GM18858 (cell line): ENCODE results near the gene SLC25A14.
A peak's percentile ranks its signal among the peaks of the same experiment; 100 is the strongest.
"Not testable (repeated sequence)": the region's sequence is repeated elsewhere in the genome, so short reads cannot be mapped to it uniquely, and the experiment has no call there.

Experiments
- ATAC-seq: cut with Tn5 transposase; IDR thresholded peaks from one replicate; pipeline ENCODE4 v1.9.1; 2021; ENCODE audit not compliant: unreplicated experiment

SLC25A14 gene, protein sequence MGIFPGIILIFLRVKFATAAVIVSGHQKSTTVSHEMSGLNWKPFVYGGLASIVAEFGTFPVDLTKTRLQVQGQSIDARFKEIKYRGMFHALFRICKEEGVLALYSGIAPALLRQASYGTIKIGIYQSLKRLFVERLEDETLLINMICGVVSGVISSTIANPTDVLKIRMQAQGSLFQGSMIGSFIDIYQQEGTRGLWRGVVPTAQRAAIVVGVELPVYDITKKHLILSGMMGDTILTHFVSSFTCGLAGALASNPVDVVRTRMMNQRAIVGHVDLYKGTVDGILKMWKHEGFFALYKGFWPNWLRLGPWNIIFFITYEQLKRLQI

DNA sequence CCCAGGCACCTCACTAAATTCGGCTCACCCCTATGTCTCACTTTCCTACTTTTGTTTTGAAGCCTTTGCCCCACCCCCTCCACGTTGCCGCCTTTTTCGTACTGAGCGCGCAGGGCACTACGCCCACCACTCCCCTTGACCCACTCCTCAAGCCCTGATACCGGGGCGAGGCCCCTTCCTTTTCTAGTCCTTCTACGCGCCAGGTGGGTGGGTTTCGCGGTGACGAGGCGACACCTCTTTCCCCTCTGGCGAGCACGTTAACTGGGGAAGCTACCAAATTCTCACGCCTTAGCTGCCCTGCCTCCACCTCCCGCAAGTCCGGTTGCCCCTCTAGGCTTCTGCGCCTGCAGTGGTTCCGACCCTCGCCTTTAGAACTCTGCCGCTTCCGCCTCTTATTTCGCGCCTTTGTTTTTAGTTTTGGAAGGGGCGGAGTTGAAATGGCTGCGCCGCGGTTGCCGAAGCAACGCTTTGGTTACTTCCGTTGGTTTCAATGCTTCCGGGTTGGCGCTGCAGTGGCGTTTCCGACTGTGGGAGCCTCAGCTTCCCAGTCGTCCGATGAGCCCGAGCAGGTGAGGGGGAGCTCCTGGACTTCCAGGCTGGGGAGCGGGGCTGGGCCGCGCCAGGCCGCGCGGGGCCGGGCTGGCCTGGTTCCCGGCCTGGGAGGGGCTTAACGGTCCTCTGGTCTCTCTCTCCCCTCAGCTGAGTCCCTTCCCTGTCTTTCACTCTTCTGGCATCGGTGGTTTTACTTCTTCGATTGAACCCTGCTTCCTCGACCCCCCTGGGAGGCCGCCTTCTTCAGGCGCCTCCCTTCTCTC, at the start of gene SLC25A14:
Gene SLC25A14, plus strand, starts transcription at position 512 of the 815 bp plus-strand sequence. CDS start 360 bp downstream, outside the sequence.
- peak; percentile 99 for ATAC-seq

DNA sequence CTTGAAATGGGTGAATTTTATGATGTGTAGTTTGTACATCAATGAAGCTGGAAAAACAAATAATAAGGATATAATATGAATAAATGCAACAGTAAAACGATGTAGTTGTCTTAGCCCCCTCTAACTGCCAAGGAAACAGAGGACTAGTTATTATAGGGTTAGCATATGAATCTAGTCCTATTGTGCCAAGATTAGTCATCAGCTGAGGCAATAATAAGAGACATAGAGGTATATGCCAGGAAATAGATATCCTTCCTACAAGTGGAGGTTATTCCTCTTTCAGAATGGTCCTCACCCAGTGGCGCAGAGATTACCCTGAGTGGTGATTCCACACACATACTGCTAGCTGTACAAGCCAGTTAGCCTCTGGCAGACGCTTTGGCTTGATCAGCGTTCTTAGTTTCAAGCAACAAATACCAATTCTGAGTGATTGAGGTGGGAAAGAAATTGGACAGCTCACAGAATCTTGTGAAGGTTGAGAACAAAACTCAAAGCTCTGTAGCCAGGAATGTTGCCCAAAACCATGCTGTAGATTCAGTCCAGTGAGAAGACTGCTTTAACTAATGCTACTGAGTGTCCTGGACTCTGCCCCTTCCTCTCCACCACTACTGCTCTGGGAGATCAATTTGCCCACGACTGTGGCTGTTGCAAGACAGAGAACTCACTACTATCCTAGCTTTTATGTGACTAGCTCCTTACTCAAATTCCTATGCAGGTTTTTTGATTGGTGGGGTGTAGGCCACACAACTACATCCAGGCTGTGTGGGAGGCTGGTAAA, 44.0 kb upstream of the SLC25A14 start:
- no peak for ATAC-seq

DNA sequence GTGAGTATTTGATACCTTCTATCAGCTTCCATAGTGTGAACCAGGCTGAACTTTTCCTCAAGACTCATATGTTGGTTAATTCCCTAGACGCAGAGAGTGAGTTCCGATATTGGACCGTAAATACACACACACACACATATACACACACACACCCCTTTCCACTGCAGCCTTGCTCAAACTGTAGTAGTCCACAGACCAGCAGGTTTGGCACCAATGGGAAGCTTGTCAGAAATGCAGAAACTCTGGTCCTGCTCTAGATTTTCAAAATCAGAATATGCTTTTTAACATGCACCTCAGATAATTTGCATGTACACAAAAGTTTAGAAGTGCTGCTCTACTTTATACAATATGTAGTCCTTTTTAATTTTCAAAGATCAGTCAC, 43.4 kb upstream of the SLC25A14 start:
- ATAC-seq = no peak

DNA sequence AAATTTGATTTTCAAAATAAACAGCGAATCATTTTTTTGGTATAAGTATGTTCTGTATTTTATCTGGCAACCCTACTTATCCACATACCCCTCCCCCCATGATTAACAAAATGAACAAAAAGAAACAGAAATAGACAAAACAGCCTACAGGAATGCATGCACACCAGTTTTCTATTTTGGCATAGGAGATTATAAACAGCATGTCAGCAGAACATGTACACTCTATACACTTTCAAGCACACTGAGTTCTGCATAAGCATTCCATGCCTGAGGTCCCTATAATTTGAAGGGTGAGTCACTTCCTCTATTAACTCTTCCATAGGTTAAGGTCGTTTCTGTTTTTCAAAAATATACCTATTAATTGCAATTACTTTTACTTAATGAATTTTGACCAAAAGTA, 43.0 kb upstream of the SLC25A14 start:
- ATAC-seq = no peak

DNA sequence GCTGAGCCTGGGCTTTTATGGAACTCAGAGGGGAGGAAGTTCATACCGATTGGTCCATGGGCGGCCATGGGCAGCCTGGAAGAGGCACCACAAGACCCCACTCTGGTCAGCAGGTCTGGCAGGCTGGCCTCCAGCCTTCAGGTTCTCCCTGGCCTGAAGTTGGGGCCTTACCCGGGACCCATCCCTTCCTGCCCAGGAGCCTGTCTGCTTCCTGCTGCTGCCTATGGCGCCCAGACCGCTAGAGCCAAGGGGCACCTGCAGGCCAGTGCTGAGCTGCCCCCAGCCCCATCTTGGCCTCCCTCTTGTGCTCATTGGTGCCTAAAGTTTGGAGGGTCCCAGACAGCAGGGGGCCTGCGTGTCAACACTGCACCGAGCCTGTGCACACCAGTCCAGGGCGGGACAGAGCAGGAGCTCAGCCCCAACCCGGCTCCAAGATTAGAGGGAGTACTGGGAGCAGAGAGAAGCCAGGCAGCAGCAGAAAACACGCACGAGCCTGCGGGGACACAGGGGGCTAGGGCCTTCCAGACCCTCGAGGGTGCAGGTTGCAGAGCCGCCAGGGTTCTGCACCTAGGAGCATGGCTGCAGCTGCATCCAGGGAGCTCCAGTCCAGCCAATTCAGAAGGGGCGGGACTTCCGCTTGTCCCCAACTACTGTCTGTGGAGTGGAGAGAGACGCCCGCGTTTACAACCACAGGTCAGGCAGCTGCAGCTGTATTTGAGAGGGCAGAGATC, 40.3 kb upstream of the SLC25A14 start:
- ATAC-seq = no peak

DNA sequence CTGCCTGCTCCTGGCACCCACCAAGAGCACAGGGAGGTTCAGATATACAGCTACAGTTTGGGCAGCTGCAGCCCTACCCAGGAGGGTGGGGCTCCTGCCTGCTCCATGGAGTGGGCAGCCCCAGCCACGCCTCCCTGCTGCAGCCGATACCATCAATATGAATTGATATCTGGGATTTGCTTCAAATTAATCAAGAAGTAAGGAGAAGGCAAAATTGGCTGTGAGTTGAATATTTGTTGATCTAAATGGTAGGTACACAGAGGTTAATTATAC, 39.8 kb upstream of the SLC25A14 start:
- ATAC-seq = no peak

DNA sequence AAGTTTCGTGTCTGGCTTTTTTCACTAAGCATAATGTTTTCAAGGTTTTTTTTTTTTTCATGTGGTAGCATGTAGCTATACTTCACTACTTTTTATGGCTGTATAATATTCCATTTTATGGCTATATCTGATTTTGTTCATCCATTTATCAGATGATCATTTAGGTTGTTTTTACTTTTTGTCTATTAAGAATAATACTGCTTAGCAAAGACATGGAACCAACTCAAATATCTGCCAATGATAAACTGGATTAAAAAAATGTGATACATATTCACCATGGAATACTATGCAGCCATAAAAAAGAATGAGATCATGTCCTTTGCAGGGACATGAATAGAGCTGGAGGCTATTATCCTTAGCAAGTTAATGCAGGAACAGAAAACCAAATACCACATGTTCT, 38.3 kb upstream of the SLC25A14 start:
- ATAC-seq = no peak

DNA sequence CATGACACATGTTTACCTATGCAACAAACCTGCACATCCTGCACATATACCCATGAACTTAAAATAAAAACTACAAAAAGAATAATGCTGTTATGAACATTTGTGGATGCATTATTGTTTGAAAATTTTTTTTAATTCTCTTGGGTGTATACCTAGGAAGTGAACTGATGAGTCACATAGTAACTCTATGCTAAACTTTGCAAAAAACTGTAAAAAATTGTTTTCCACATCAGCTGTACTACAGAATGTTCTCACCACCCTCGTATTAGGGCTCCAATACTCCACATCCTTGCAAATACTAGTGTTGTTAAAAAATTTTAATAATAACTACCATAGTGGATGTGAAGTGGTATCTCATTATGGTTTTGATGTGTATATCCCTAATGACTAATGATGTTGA, 37.7 kb upstream of the SLC25A14 start:
- ATAC-seq = no peak

DNA sequence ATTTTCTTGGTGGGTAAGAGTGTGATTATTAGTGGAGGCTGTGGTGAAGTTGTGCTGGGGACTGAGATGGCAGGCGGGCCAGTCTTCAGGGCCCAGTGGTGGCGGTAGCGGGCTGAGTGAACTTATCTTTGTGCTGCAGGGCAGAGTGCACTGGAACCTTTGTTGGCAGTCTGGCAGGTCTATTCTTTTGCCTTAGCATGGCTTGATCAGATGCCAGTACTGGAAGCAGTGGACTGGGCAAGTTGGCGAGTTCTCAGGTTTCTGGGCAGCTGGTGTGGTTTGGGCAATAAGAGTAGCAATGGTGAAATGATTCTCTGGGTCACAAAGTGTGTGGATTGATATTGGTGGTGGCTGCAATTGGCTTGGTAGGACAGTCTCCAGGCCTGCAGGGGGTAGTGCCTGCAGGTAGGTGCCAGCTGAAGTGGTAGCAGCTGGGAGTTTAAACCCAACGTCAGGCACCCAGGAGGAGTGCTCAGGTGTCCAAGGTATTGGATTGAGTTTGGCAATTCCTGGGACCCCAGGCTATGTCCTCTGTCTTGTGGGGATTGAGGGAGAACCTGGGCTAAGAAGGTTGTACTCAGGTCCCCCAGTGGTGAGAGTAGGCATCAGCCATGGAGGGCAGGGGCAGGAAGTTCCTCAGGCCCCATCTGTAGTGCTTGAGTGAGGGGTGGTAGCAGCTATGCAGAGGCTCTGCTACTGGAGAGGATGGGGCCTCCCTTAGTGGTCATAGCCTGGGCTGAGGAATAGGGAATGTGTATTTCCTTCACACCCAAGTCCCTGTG, 34.9 kb upstream of the SLC25A14 start:
- ATAC-seq = no peak

DNA sequence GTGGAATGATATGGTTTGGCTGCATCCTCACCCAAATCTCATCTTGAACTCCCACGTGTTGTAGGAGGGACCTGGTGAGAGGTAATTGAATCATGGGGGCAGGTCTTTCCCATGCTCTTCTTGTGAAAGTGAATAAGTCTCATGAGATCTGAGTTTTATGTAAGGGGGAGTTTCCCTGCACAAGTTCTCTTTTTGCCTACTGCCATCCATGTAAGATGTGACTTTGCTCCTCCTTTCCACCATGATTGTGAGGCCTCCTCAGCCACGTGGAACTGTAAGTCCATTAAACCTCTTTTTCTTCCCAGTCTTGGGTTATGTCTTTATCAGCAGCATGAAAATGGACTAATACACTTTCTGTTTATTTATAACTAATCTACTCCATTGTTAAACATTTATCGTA, 19.8 kb upstream of the SLC25A14 start:
- not testable (repeated sequence) for ATAC-seq

DNA sequence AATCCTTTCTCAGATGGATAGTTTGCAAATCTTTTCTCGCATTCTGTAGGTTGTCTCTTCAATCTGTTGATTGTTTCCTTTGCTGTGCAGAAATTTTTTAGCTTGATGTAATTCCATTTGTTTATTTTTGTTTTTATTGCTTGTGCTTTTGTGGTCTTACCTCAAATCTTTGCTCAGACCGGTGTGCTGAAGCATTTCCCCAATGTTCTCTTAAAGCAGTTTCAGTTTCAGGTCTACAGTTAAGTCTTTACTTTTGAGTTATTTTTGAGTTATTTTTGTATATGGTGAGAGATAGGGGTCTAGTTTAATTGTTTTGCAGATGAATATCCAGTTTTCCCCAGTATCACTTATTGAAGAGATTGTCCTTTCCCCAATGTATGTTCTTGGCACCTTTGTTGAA, 18.2 kb upstream of the SLC25A14 start:
- ATAC-seq = peak; percentile 68

DNA sequence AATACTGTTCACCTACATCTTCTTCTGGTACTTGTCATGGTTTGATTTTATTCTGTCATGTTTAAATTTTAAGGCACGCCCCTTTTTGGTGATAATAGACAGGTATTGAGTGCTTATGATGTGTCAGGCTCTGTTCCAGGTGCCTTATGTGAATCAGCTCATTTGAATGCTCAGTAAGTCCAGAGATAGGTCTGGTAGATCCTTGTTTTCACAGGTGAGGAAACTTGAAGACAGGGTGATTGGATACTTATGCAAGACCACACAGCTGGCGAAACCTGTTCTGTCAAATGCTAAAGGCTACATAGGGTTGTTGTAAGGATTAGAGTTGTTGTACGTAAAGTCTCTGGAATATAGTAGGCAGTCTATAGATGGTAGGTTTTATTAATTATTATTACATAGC, 9.6 kb upstream of the SLC25A14 start:
- no peak for ATAC-seq

DNA sequence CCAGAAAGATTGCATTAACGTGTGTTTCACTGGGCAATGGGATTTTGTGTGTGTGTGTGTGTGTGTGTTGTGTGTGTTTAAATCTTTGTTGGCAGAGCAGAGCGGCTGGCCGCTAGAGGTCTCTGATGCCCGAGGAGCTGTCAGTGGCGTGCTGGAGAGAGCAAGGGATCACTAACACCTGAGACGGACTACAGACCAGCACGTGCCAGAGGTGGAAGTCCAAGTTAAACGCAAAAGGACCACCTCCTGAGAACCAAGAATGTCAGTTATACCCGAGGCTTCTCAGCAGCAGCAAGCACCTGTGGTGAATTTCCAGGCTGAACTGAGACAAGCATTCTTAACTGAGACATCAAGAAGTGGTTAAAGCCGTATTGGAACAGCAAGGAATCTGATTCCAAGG, 9.0 kb upstream of the SLC25A14 start:
- no peak for ATAC-seq

DNA sequence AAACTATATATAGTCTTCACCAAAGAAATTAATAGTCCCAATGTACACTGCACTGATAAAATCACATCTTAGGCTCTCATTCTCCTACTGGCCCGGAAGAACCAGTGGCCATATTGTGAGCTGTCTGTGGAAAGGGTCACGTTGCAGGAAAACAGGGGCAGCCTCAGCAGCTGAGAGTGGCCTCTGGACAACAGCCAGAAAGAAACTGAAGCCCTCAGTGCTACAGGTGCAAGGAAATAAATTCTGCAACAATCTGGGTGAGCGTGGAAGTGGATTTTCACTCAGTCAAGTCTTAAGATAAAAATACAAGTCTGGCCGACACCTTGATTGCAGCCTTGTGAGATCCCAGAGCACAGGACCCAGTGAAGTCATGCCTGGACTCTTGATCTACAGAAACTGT, 3.2 kb upstream of the SLC25A14 start:
- ATAC-seq = no peak

DNA sequence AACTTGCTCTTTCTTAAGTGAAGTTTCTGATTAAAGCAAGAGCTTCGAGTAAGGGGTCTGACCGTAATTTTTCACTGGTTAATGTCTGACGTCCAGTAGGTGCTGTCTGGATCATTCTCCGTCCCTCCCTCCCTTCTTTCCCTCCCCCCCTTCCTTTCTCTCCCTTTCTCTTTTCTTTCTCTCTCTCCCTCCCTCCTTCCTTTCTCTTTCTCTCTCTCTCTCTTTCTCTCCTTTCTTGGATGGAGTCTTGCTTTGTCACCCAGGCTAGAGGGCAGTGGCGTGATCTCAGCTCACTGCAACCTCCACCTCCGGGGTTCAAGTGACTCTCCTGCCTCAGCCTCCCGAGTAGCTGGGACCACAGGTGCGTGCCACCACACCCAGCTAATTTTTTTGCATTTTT, 850 bp upstream of the SLC25A14 start:
- not testable (repeated sequence) for ATAC-seq

DNA sequence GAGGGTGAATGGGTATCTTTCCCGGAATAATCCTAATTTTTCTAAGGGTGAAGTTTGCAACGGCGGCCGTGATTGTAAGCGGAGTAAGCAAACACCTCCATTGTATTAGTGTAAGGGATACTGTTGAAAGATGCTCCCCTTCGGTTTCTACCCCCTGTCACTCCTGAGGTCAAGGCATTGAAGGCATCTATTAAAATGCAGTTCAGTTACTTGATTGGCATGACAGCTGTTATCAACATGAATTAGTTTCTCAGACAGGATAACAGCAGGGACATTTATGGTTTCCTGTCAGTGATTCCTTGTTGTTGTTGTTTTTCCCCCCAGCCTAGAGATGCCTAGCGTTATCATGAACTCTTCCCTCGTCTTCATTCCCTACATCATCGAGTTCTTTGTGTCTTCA, 552 bp downstream of the SLC25A14 start:
- ATAC-seq = no peak

DNA sequence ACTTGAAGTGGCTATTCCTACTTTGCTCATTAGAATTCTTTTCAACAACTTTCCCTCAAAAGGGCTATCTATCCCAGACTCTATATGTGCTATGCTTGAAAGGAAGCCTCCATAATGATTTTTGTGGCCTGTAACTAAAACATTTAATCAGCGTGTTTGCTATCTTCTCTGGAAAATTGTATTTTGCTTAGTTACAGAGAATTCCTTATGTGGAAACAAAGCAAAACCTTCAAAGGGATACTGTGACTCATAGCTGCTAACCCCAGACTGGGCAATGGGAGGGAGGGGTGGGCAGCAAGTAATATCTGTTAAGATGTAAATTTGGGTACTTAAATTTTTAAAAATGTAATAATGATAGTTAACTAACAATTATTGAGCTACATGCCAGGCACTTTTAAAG, 3.7 kb downstream of the SLC25A14 start:
- ATAC-seq = no peak

DNA sequence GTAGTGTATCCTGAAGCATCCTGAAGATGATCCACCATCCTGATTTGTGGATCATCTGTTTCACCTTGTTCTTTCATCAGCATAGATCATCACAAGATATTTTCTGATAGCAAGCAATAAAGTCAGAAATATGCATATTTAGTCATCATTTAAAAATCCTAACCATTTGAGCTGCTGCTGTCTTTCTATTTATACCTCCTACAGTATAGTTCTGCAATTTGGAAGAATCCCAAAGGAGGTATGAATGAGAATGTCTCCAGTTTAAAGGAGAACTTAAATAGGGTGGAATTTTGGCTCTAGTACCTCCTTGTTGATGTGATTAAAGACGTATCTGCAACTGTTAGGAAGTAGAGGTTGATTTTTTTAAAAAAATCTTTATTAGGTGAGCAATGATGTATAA, 7.6 kb downstream of the SLC25A14 start:
- no peak for ATAC-seq

DNA sequence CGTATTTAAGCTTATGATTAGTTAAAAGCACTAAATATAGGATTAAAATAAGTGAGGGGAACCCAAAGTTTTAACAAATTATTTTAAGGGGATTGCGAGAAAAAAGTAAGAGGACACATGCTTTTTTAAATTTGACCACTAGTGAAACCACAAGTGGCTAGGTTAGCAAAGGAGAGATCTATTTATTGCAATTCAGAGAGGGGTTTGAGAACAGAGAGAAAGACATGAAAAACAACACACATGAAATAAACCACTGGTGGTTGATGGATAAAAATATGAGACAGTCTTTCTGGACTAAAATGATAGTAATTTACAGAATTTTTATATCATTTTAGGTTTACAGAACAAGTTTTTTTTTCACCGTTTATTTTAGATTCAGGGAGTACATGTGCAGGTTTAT, 11.8 kb downstream of the SLC25A14 start:
- ATAC-seq = no peak

DNA sequence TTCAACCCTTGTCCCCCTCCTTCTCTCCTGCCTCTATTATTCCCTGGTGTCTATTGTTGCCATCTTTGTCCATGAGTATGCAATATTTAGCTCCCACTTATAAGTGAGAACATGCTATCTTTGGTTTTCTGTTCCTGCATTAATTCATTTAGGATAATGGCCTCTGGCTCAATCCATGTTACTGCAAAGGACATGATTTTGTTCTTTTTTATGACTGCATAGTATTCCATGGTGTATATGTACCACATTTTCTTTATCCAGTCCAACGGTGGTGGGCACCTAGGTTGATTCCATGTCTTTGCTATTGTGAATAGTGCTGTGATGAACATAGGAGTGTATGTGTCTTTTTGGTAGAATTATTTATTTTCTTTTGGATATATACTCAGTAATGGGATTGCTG, 12.3 kb downstream of the SLC25A14 start:
- not testable (repeated sequence) for ATAC-seq

DNA sequence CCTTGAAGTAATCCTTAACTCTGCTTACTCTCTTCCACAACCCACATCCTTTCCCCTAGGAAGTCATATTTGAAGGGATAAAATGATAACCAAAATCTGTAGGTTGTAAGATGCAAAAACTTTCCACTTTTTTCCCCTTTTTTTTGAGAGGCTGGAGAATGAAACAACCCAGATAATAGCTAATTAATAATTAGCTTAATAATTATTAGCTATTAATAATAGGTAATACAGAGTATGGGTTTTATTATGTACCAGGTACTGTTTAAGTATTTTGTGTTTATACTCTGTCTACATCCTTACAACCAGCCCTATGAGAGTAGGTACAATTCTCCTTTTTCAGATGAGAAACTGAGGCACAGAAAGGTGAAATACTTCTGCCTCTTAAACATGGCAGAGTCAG, 36.4 kb downstream of the SLC25A14 start:
- ATAC-seq = no peak
